HG03139 (cell line): ENCODE results near the gene SYNE3.

Source experiments
- ATAC-seq: cut with Tn5 transposase; IDR thresholded peaks from one replicate; pipeline ENCODE4 v1.9.1; 2021; ENCODE audit not compliant: unreplicated experiment

Gene SYNE3

DNA sequence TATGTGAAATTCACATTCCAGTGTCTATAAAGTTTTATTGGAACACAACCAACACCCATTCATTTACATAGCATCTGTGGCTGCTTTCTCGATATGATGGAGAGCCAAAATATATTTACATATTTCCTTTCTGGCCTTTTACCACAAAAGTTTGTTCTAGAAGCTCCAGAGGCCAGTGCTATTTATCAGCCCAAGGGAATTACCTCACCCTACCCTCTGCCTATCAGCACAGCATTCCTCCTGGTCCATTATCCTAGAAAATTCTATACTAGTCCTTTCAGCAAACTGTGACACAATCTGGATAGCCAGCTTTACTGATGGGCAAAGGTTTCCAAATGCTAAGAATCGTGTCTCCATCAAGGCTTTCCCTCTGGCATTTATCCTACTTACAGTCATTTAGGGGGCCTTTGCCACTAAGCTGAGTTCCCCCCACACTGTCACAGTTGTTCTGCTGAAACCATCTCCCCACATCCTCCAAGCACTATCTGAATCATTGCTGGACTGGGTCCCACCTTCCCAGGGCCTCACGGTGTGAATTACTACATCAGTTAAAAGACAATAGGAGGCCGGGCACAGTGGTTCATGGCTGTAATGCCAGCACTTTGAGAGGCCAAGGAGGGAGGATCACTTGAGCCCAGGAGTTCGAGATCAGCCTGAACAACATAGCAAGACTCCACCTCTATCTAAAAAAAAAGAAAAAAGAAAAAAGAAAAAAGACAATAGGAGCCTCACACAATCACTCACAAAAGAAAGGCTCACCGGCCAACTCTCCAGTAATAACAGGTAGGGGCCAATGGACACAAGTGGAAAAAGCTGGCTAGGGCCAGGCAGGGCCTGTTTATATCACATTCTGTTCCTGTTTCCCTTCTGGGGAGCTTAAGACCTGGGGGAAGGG lies 12.1 kb downstream of the SYNE3 start:
- no peak for ATAC-seq

DNA sequence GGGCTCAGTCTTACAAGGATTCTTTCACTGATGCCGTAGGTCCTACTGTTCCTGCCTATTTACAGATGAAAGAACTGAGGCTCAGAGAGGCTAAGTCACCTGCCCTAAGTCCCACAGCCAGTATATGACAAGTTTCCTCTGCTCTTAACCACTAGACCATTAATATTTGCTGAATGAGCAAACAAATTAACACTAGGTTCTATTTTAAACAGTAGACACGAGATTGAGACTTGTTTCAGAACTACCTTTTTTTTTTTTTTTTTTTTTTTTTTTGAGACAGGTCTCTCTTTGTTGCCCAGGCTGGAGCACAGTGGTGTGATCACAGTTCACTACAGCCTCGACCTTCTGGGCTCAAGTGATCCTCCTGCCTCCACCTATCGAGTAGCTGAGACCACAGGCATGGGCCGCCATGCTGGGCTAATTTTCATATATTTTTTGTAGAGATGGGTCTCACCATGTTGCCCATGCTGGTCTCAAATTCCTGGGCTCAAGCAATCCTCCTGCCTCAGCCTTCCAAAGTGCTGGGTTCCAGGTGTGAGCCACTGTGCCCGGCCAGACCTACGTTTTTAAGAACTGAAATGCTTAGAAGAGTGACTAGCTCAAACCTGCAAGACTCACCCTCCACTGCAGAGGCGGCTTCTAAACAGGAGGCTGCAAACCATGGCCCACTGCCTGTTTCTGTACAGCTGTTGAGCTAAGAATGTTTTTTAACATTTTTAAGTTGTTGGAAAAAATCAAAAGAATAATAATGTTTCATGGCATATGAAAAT lies 12.9 kb downstream of the SYNE3 start:
- ATAC-seq = peak; percentile 36

- no peak for ATAC-seq
These were observed 14.0 kb downstream of the SYNE3 start for GRCh38 chr14:95502381-95502950.

DNA sequence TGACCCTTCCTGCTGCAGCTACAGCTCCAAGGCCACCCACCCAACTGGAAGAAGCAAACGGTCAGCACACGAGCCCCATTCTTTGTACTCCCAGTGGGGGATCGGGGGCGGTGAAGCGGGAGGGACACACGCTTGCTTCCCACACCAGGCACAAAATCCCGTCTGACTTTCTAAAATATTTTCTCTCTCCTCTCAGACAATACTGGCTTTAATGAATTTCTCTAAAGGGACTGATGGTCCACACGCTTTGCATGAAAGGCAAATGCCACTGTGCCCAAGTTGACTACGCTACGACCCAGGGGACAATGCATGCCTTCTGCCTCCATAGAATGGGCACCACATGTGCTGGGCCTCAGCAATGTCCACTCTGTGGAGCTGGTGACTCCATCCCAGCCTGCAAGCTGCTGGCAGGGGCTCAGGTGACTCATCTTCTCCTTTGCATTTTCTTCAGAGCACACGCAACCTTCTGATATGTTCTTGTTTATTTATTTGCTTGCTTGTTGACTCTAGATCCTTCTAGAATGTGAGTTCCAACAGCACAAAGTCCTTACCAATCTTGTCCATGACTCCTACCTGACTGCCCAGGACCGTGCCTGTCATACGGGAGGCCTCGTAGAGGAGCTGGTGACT lies 15.6 kb downstream of the SYNE3 start:
- ATAC-seq = no peak

- ATAC-seq = no peak
These were observed 16.2 kb downstream of the SYNE3 start for GRCh38 chr14:95500201-95500681.

DNA sequence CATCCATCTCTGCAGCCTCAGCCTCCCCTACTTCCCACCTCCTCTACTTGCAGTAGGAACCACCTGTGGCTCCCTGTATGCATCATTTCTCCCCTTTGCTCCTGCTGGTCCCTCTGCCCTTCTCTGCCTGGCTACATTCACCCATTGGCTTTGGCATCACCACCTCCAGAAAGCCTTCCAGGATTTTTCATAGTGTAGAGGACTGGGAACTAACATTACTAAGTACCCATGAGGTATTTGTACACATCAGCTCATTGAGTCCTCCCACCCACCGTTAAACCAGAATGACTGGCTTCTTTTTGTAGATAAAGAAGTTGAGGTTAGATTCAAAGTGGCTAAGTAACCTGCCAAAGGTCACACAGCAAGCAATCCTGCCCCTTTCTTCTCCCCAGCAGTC lies 17.1 kb downstream of the SYNE3 start:
- no peak for ATAC-seq

- ATAC-seq = no peak
These were observed 17.7 kb downstream of the SYNE3 start for GRCh38 chr14:95498622-95499353.

DNA sequence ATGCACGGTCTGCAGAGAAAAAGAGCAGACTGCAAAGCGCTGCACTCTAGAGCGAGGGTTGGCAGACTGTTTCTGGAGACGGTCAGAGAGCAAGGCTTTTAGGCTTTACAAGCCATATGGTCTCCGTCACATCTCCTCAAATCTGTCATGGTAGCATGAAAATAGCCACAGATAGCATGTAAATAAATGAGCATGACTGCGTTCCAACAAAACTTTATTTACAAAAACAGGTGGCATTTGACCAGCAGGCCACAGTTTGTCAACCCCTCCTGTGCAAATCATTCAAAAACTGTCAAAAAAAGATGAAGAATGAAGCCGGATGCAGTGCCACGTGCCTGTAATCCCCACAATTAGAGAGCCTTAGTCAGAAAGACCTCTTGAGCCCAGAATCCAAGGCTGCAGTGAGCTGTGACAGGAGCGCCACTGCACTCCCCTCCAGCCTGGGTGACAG lies 18.9 kb downstream of the SYNE3 start:
- ATAC-seq = no peak

DNA sequence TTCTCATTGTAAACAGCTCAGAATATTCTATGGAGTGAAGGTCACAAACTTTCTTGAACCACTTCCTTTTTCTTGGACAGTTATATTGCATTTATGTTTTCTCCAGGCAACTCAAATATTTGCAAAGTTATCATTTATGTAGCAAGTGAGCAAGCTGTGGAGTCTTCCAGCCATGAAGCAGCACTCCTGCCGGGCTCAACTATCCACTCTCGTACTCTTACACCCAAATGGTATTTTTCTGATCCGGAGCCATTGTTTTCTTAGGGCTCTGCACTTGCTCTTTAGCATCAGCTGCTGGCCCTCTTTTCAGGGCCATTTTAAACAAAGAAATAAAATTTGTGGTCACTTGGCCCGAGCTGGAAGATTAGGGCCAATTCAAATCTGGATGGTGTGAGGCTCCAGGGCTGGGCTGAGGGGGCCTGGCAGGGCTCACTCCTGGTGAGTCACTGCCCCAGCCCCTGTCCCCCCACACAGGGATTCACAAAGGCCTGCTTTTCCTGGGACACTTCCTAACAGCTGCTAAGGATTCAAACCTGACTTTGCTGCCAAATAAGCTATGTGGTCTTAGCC lies 19.7 kb downstream of the SYNE3 start:
- no peak for ATAC-seq

GRCh38 chr14:95496111-95496681 lies 20.3 kb downstream of the SYNE3 start:
- ATAC-seq = no peak

DNA sequence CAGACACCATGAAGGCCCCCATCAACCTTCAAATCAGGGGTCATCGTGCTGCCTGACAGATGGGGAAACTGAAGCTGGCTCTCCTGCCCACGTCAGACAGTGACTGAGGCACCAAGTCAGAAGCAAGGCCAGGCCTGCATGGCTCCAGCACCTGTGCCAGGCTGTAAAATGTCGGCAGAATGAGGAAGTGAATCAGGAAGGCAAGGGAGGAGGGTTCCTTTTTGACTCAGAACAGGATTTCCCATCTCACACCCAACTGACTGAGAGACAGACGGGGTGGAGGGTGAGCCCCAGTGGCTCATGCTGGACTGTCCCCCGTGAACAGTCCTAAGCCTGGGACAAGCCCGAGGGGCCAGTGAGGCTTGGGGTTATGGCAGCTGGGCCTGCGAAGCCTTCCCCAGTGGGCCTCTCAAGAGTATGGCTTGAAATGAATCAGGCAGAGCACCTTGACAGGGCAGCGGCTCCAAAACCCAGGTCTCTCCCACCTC lies 20.9 kb downstream of the SYNE3 start:
- peak; percentile 89 for ATAC-seq

- ATAC-seq = no peak
These were observed 21.4 kb downstream of the SYNE3 start for GRCh38 chr14:95495076-95495475.

- ATAC-seq = no peak
These were observed 22.0 kb downstream of the SYNE3 start for GRCh38 chr14:95494456-95494855.

DNA sequence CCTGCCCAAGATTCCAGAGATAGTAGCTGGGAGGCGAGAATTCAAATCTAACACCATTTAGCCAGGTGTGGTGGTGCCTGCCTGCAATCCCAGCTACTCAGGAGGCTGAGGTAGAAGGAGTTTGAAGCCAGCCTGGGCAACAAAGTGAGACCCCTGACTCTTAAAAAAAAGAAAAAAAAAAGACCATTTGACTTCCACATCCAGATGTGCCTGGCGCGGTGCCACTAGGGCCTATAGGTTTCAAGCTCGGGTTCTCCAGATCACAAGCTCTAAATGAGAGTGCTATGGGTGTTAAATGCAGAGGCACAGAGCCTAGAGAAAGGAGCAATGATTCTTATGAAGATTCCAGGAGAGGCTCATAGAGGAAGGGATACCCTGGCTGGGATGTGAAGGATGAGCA lies 22.5 kb downstream of the SYNE3 start:
- ATAC-seq = no peak

DNA sequence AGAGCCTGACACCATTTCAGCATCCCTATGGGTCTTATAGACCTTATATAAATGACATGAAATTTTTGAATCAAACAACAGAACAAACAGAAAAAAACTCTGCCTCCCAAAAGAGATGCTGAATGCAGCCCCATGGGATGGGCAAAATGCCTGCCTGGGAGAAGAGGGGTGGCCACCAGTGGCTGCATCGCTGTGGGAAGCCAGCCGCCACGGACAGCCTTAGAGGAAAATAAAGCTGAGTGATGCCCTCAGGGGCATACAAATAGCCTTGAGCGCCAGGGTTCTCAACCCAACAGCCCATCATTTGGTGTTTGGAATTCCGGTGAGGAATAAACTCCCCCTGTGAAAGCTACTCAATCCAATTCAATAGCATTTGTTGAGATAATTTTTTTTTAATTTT lies 22.9 kb downstream of the SYNE3 start:
- ATAC-seq = no peak

- ATAC-seq = no peak
These were observed 24.4 kb downstream of the SYNE3 start for GRCh38 chr14:95491936-95492608.

GRCh38 chr14:95490727-95491451 lies 25.6 kb downstream of the SYNE3 start:
- no peak for ATAC-seq

GRCh38 chr14:95490138-95490509 lies 26.3 kb downstream of the SYNE3 start:
- ATAC-seq = no peak
